Activated CD4-positive, alpha-beta T cell treated with anti-CD3 and anti-CD28 coated beads for 24 hours (primary cell): Measurements from ENCODE around the gene ATG2B.

Source experiments
- DNase-seq, 2 donors: peaks; one replicate each; pipeline ENCODE4 v3.0.0-alpha.2; 2020; ENCODE audit warnings: low read depth in 2 of 2

Gene ATG2B

DNA sequence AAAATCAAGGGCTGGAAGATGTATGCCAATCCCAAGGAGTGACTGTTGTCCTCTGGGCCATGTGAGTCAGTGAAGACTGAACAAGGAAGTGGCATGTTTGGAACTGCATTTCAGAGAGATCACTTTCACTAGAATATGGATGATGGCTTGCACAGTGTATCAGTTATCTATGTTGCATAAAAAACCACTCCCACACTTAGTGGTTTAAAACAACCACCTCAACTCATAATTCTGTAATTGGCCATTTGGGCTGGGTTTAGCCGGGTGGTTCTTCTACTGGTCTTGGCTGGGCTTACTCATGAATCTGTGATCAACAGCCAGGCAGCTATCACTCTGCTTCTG, 91.7 kb downstream of the ATG2B start:
- no peak for DNase-seq

DNA sequence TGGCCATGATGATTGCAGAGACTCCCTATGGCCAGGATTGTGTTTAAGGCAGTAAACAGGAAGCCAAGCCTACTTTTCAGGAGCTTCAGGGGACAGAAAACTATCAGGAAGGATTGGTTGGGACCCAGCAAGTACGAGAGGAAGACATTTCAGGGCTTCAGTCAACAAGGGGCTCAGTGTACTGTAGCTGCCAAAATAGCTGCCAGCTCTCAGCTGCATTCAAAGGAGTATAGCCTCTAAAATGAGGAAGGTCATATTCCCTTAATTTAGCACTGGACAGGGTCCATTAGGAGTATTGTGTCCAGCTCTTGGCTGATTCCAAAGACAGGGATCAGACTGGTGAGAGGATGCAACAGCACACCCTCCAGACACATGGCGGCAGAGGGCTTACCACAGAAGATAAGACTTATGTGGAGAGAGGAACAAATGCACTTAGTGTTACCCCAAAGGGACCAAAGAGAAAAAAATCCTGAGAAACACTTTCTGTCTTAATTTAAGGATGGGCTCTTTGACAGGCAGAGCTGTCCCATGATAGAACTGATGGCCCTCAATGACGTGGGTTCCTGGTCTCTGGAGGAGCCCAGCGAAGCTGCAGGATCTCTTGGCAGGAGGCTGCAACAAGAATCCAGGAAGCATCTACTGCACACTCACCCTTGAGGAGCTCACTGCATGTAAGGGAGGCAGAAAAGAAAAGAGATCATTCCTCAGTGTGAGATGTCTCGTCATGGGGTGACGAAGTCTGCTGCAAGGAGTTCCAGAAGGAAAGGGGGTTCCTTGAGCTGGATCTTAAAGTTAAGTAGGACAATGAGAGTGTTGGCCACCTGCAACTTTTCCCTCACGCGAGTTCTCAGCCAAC, 92.3 kb downstream of the ATG2B start:
- no peak for DNase-seq

DNA sequence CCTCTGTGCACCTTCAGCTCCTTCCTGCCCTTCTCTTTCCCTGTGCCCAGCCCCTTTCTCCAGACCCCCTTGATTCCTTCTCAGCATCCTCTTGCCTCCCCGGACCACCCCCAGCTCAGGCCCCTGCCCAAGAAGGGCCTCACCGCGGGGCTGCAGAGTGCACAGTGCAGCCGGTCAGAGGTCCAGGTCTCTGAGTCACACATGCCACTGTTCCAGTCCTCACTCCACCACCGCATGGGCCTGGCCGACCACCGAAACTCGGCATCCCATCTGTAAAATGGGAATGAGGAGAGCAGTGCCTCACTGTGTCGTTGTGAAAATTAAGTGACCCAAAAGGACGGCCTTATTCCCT, 93.8 kb downstream of the ATG2B start:
- DNase-seq: no peak

- DNase-seq: no peak
Measured at GRCh38 chr14:96268431-96269358, 94.4 kb downstream of the ATG2B start.

DNA sequence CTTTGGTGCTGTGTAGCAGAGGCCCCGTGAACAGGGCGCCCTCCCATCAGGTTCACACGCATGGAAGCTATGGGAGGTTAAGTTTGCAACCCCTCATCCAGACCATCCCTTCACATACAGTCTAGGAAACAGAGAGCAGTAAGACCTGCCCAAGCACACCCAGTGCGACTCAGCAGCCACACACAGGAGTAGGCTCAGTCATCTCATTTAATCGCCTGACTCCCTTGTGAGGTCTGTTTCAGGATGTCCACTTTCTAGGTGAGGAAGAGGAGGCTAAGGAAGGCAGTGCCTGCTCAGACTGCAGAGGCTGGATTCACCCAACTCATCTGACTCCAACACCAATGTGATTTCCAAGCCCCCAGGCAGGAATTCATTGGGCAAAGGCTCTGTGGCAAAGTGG, 95.2 kb downstream of the ATG2B start:
- no peak for DNase-seq

GRCh38 chr14:96267336-96267735, 95.8 kb downstream of the ATG2B start:
- DNase-seq: no peak

GRCh38 chr14:96265383-96266095, 97.6 kb downstream of the ATG2B start:
- no peak for DNase-seq

DNA sequence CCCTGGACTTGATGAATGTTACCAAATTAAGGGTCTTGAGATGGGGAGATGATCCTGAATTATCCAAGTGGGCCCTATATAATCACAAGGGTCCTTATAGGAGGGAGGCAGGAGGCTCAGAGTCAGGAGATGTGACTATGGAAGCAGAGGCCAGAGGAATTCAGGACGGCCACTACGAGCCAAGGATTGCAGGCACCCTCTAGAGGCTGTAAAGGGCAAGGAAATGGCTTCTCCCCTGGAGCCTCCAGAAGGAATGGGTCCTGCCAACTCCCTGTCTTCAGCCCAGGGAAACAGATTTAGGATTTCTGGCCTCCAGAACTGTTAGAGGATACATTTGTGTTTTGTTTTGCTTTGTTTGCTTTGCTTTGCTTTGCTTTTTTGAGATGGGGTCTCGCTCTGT, 98.3 kb downstream of the ATG2B start:
- DNase-seq: no peak

DNA sequence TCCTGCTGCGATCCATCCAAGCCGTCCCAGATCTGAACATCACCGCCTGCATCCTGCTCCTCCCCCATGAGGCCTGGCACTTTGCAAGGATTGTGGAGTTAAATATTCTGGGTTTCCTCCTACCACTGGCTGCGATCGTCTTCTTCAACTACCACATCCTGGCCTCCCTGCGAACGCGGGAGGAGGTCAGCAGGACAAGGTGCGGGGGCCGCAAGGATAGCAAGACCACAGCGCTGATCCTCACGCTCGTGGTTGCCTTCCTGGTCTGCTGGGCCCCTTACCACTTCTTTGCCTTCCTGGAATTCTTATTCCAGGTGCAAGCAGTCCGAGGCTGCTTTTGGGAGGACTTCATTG, 99.0 kb downstream of the ATG2B start:
- no peak for DNase-seq

- DNase-seq: no peak
Measured at GRCh38 chr14:96263347-96264199, 99.6 kb downstream of the ATG2B start.

GRCh38 chr14:96261772-96262655, 101.1 kb downstream of the ATG2B start:
- DNase-seq: no peak

- no peak for DNase-seq
Measured at GRCh38 chr14:96261053-96261452, 102.1 kb downstream of the ATG2B start.

GRCh38 chr14:96260341-96260821, 102.8 kb downstream of the ATG2B start:
- DNase-seq: no peak

GRCh38 chr14:96257900-96258299, 105.2 kb downstream of the ATG2B start:
- DNase-seq: no peak

GRCh38 chr14:96257056-96257455, 106.1 kb downstream of the ATG2B start:
- no peak for DNase-seq

- DNase-seq: no peak
Measured at GRCh38 chr14:96256407-96256806, 106.7 kb downstream of the ATG2B start.

GRCh38 chr14:96255501-96256366, 107.4 kb downstream of the ATG2B start, which contains the start of gene BDKRB1:
Gene BDKRB1, plus strand, starts transcription at chr14:96256210. Its CDS starts 7,473 bp downstream, at chr14:96263683.
- no peak for DNase-seq

DNA sequence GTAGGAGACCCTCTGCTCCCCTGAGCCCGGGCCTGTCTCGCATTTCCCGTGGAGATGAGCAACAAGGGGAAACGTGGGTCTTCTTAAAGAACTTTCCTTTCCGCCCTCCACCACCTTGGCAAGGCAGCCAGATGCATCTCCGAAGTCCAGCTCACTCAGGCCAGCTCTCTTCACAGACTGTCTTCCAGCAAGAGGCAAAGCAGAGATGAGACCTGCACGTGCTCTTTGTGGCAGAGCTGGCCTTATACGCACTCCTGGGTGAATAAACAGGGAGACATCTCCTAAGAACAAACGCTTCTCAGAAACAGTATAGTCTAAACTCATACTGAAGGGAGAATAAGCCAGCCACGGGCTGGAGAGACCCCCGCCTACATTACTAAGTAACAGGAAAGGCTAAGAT, 108.5 kb downstream of the ATG2B start:
- no peak for DNase-seq

GRCh38 chr14:96252999-96253539, 110.1 kb downstream of the ATG2B start:
- no peak for DNase-seq
